Astrocyte (in vitro differentiated cells and primary cell): ENCODE measurements around the gene H2BW2. TPM values are rescaled to one million over a fixed set of nuclear protein-coding genes. Genes with fewer than 3 reads are reported as not detected.

Experiments
- DNase-seq: peaks from one replicate; pipeline ENCODE4 v3.0.0-alpha.2; 2010; ENCODE audit warnings: low read depth
- FAIRE-seq: peaks from 2 replicates; lab custom pipeline; 2011; peaks lifted over from hg19 to GRCh38; lab: Jason Lieb, UNC
- H2AFZ ChIP-seq: 2 replicates; pipeline ENCODE4 v1.6.0; 2012; ENCODE audit warnings: low read depth, low read length, inconsistent platforms
- H3K27ac ChIP-seq: 2 replicates; pipeline ENCODE4 v1.5.1; 2011; ENCODE audit warnings: low read depth, low read length, inconsistent platforms
- H3K27me3 ChIP-seq: 2 replicates; pipeline ENCODE4 v1.6.0; 2011; ENCODE audit warnings: low read length, inconsistent platforms; ENCODE audit not compliant: insufficient read depth
- H3K36me3 ChIP-seq: 2 replicates; pipeline ENCODE4 v1.5.1; 2011; ENCODE audit warnings: low read length, inconsistent platforms; ENCODE audit not compliant: insufficient read depth
- H3K4me1 ChIP-seq: 2 replicates; pipeline ENCODE4 v1.5.1; 2011; ENCODE audit warnings: low read length, inconsistent platforms; ENCODE audit not compliant: insufficient read depth
- H3K4me2 ChIP-seq: 2 replicates; pipeline ENCODE4 v1.6.0; 2012; ENCODE audit warnings: low read length, inconsistent platforms
- H3K4me3 ChIP-seq: 2 replicates; pipeline ENCODE4 v1.5.1; 2011; ENCODE audit warnings: low read depth, mild to moderate bottlenecking, low read length, inconsistent platforms; ENCODE audit not compliant: insufficient read depth
- H3K79me2 ChIP-seq: 2 replicates; pipeline ENCODE4 v1.6.0; 2012; ENCODE audit warnings: mild to moderate bottlenecking, low read length, inconsistent platforms; ENCODE audit not compliant: insufficient read depth
- H3K9ac ChIP-seq: 2 replicates; pipeline ENCODE4 v1.6.0; 2012; ENCODE audit warnings: mild to moderate bottlenecking, low read length, inconsistent platforms
- H3K9me3 ChIP-seq: 2 replicates; pipeline ENCODE4 v1.5.1; 2012; ENCODE audit warnings: low read depth, mild to moderate bottlenecking, low read length, inconsistent platforms; ENCODE audit not compliant: insufficient read depth
- H4K20me1 ChIP-seq: 2 replicates; pipeline ENCODE4 v1.6.0; 2012; ENCODE audit warnings: low read length, inconsistent platforms; ENCODE audit not compliant: insufficient read depth
- H3K27ac Mint-ChIP-seq: one replicate; pipeline ENCODE4 v1.8.0; 2021; ENCODE audit warnings: mild to moderate bottlenecking, mixed read lengths; ENCODE audit not compliant: unreplicated experiment
- H3K27me3 Mint-ChIP-seq: one replicate; pipeline ENCODE4 v1.8.0; 2021; ENCODE audit warnings: low read depth, mixed read lengths; ENCODE audit not compliant: unreplicated experiment
- H3K36me3 Mint-ChIP-seq: one replicate; pipeline ENCODE4 v1.8.0; 2021; ENCODE audit warnings: low read depth, mixed read lengths; ENCODE audit not compliant: unreplicated experiment
- H3K4me1 Mint-ChIP-seq: one replicate; pipeline ENCODE4 v1.8.0; 2021; ENCODE audit warnings: low read depth, mixed read lengths; ENCODE audit not compliant: unreplicated experiment
- H3K4me3 Mint-ChIP-seq: one replicate; pipeline ENCODE4 v1.8.0; 2021; ENCODE audit warnings: mild to moderate bottlenecking, moderate library complexity, mixed read lengths; ENCODE audit not compliant: unreplicated experiment
- H3K9me3 Mint-ChIP-seq: one replicate; pipeline ENCODE4 v1.8.0; 2021; ENCODE audit warnings: mild to moderate bottlenecking, mixed read lengths; ENCODE audit not compliant: unreplicated experiment
- EZH2 ChIP-seq: IDR thresholded peaks from 2 replicates; pipeline ENCODE4 v1.6.1; 2012; ENCODE audit warnings: mild to moderate bottlenecking, low read length, inconsistent platforms; ENCODE audit not compliant: insufficient read depth
- total RNA-seq: library from RNA; stranded (reverse); gene quantifications from 2 replicates; pipeline ENCODE4 v1.2.1, GENCODE V29; 2021
- TF ChIP-seq, protein P1 (sequence below): IDR thresholded peaks from 2 replicates; pipeline ENCODE4 v1.5.1; 2011; ENCODE audit warnings: low read depth, mild to moderate bottlenecking, inconsistent platforms, low read length, moderate library complexity; ENCODE audit not compliant: insufficient read depth

The H2BW2 gene
- total RNA-seq, 1 donor from 2014 or later = not detected

DNA sequence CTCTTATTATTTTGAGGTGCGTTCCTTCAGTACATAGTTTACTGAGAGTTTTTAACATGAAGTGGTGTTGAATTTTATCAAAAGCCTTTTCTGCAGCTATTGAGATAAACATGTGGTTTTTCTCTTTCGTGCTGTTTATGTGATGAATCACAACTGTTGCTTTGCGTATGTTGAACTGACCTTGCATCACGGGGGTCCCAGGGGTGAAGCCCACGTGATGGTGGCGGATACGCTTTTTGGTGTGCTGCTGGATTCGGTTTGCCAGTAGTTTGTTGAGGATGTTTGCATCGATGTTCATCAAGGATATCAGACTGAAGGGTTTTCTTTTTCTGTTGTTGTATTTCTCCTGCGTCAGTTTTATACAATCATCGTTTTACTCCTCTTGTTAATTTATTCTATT lies 21.6 kb upstream of the H2BW2 start:
- no peak overlapping the region for H3K4me2 ChIP-seq
- no peak overlapping the region for H3K27ac ChIP-seq
- Mint-ChIP-seq H3K4me1 (no peaks in the 10 kb centered on the region), H3K4me3 (no peak overlapping the region), H3K9me3 (no peaks in the 10 kb centered on the region), H3K27ac (no peak overlapping the region), H3K27me3 (peaks cover 6% of the 10 kb centered on the region), H3K36me3 (no peaks in the 10 kb centered on the region)
- no peak overlapping the region for H3K4me3 ChIP-seq
- H3K4me1 ChIP-seq = no peaks in the 10 kb centered on the region
- no peaks in the 10 kb centered on the region for H3K9me3 ChIP-seq
- H4K20me1 ChIP-seq = no peaks in the 10 kb centered on the region
- no peaks in the 10 kb centered on the region for H3K27me3 ChIP-seq
- DNase-seq = no peak
- FAIRE-seq = no peak
- H3K36me3 ChIP-seq = no peaks in the 10 kb centered on the region
- H3K9ac ChIP-seq = no peak overlapping the region
- TF ChIP-seq, protein P1, sequence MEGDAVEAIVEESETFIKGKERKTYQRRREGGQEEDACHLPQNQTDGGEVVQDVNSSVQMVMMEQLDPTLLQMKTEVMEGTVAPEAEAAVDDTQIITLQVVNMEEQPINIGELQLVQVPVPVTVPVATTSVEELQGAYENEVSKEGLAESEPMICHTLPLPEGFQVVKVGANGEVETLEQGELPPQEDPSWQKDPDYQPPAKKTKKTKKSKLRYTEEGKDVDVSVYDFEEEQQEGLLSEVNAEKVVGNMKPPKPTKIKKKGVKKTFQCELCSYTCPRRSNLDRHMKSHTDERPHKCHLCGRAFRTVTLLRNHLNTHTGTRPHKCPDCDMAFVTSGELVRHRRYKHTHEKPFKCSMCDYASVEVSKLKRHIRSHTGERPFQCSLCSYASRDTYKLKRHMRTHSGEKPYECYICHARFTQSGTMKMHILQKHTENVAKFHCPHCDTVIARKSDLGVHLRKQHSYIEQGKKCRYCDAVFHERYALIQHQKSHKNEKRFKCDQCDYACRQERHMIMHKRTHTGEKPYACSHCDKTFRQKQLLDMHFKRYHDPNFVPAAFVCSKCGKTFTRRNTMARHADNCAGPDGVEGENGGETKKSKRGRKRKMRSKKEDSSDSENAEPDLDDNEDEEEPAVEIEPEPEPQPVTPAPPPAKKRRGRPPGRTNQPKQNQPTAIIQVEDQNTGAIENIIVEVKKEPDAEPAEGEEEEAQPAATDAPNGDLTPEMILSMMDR = no peak
- no peak for TF ChIP-seq EZH2
- H2AFZ ChIP-seq = no peak overlapping the region
- no peaks in the 10 kb centered on the region for H3K79me2 ChIP-seq

DNA sequence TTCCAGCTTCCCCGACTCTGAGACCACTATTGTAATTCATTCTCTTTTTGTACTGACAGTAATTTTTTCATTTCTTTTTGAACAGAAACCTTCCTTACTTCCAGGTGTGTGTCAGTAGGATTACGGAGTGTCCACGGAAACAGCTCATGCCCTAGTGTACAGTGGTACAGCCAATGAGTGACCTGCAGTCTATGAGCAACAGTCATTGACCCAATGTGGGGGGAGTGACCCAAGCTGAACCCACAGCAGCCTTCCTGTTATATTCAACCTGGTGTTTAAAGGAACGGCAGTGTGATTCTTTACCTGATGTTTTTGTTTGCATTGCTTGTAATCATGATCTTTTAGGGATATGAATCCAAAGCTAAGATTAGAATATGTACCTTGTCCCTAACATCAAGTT lies 1.2 kb downstream of the H2BW2 start:
- no peak overlapping the region for H3K4me3 Mint-ChIP-seq
- no peaks in the 10 kb centered on the region for H3K36me3 Mint-ChIP-seq
- no peak overlapping the region for H3K27ac ChIP-seq
- H4K20me1 ChIP-seq = no peaks in the 10 kb centered on the region
- no peaks in the 10 kb centered on the region for H3K36me3 ChIP-seq
- no peak overlapping the region for H3K27ac Mint-ChIP-seq
- no peaks in the 10 kb centered on the region for H3K4me1 Mint-ChIP-seq
- H3K4me3 ChIP-seq = no peak overlapping the region
- FAIRE-seq (peak; percentile 80), DNase-seq (no peak)
- no peaks in the 10 kb centered on the region for H3K27me3 ChIP-seq
- no peak overlapping the region for H3K4me2 ChIP-seq
- no peak overlapping the region for H3K9ac ChIP-seq
- H3K4me1 ChIP-seq = no peaks in the 10 kb centered on the region
- no peak overlapping the region for H2AFZ ChIP-seq
- H3K9me3 ChIP-seq = no peaks in the 10 kb centered on the region
- H3K79me2 ChIP-seq = no peaks in the 10 kb centered on the region
- peaks cover 2% of the 10 kb centered on the region for H3K9me3 Mint-ChIP-seq
- TF ChIP-seq, protein P1 = no peak
- no peak for TF ChIP-seq EZH2
- H3K27me3 Mint-ChIP-seq = no peaks in the 10 kb centered on the region

DNA sequence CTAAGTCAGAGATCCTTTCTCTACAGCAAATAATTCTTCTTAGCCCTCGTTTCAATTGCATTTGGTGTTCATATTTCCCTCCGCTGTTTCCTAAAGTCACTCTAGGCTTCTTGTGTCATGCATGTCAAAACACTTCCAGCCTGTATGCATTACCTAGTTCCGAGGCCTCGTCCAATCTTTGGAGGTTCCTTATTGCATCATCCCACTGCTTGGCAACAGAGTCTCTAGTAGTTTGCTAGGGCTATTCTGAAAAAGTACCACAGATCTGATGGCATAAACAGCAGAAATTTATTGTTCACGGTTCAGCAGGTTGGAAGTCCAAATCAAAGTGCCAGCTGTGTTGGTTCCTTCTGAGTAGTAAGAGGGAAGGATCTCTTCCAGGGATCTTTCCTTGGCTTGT lies 5.9 kb downstream of the H2BW2 start:
- H3K9me3 Mint-ChIP-seq = peaks cover 2% of the 10 kb centered on the region
- DNase-seq (no peak), FAIRE-seq (no peak)
- H3K4me1 ChIP-seq = no peaks in the 10 kb centered on the region
- no peaks in the 10 kb centered on the region for H3K9me3 ChIP-seq
- H3K27ac ChIP-seq = no peak overlapping the region
- TF ChIP-seq, protein P1 = no peak
- no peak for TF ChIP-seq EZH2
- no peaks in the 10 kb centered on the region for H3K79me2 ChIP-seq
- H3K9ac ChIP-seq = no peak overlapping the region
- no peak overlapping the region for H3K4me3 ChIP-seq
- no peak overlapping the region for H3K4me3 Mint-ChIP-seq
- H3K27ac Mint-ChIP-seq = no peak overlapping the region
- H4K20me1 ChIP-seq = no peaks in the 10 kb centered on the region
- no peaks in the 10 kb centered on the region for H3K27me3 ChIP-seq
- H2AFZ ChIP-seq = no peak overlapping the region
- H3K4me1 Mint-ChIP-seq = no peaks in the 10 kb centered on the region
- H3K36me3 Mint-ChIP-seq = no peaks in the 10 kb centered on the region
- H3K36me3 ChIP-seq = no peaks in the 10 kb centered on the region
- H3K27me3 Mint-ChIP-seq = no peaks in the 10 kb centered on the region
- H3K4me2 ChIP-seq = no peak overlapping the region
